ENCODE data around the gene DOCK1.

- TF ChIP-seq, protein P1, sequence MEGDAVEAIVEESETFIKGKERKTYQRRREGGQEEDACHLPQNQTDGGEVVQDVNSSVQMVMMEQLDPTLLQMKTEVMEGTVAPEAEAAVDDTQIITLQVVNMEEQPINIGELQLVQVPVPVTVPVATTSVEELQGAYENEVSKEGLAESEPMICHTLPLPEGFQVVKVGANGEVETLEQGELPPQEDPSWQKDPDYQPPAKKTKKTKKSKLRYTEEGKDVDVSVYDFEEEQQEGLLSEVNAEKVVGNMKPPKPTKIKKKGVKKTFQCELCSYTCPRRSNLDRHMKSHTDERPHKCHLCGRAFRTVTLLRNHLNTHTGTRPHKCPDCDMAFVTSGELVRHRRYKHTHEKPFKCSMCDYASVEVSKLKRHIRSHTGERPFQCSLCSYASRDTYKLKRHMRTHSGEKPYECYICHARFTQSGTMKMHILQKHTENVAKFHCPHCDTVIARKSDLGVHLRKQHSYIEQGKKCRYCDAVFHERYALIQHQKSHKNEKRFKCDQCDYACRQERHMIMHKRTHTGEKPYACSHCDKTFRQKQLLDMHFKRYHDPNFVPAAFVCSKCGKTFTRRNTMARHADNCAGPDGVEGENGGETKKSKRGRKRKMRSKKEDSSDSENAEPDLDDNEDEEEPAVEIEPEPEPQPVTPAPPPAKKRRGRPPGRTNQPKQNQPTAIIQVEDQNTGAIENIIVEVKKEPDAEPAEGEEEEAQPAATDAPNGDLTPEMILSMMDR (IDR thresholded peaks at IDR 0.05), result no peak
- TF ChIP-seq POLR2A (IDR thresholded peaks at IDR 0.05), result no peak
These were observed 3.9 kb downstream of the DOCK1 start for GRCh38 chr10:126909147-126909546.
